Glutamatergic neuron (in vitro differentiated cells): ENCODE results near the gene FXYD1. TPM values are rescaled to one million over a fixed set of nuclear protein-coding genes. Genes with fewer than 3 reads are reported as not detected.
"Not testable (repeated sequence)": the region's sequence is repeated elsewhere in the genome, so short reads cannot be mapped to it uniquely, and the experiment has no call there.

Experiments used
- DNase-seq: peaks from one replicate; pipeline ENCODE4 v3.0.0; 2022
- H3K27ac Mint-ChIP-seq: one replicate; pipeline ENCODE4 v1.8.0; 2020; ENCODE audit warnings: mild to moderate bottlenecking, mixed read lengths, inconsistent platforms; ENCODE audit not compliant: unreplicated experiment
- H3K27me3 Mint-ChIP-seq: one replicate; pipeline ENCODE4 v1.8.0; 2020; ENCODE audit warnings: mild to moderate bottlenecking, moderate library complexity, mixed read lengths, inconsistent platforms; ENCODE audit not compliant: unreplicated experiment
- H3K36me3 Mint-ChIP-seq: one replicate; pipeline ENCODE4 v1.8.0; 2020; ENCODE audit warnings: mild to moderate bottlenecking, mixed read lengths, inconsistent platforms; ENCODE audit not compliant: unreplicated experiment
- H3K4me1 Mint-ChIP-seq: one replicate; pipeline ENCODE4 v1.8.0; 2020; ENCODE audit warnings: mild to moderate bottlenecking, low read depth, mixed read lengths, inconsistent platforms; ENCODE audit not compliant: unreplicated experiment
- H3K4me3 Mint-ChIP-seq: one replicate; pipeline ENCODE4 v1.8.0; 2020; ENCODE audit warnings: mild to moderate bottlenecking, mixed read lengths, inconsistent platforms; ENCODE audit not compliant: unreplicated experiment
- H3K9me3 Mint-ChIP-seq: one replicate; pipeline ENCODE4 v1.8.0; 2020; ENCODE audit warnings: mild to moderate bottlenecking, moderate library complexity, mixed read lengths, inconsistent platforms; ENCODE audit not compliant: unreplicated experiment
- total RNA-seq: library from RNA; stranded (reverse); fragmentation: NEBNext Ultra II Directional; extraction: Animal tissue kit (Norgen Biotek cat#: 25700); gene quantifications from one replicate; pipeline ENCODE4 v1.2.1, GENCODE V29; 2021; ENCODE audit not compliant: unreplicated experiment
- TF ChIP-seq, protein P1 (sequence below): fragments of 200-600 bp; sonication (generic); IDR thresholded peaks from one replicate; pipeline ENCODE4 v1.5.0; 2021; ENCODE audit not compliant: partially characterized antibody, unreplicated experiment

The FXYD1 gene
- total RNA-seq, 1 donor from 2014 or later: not detected

DNA sequence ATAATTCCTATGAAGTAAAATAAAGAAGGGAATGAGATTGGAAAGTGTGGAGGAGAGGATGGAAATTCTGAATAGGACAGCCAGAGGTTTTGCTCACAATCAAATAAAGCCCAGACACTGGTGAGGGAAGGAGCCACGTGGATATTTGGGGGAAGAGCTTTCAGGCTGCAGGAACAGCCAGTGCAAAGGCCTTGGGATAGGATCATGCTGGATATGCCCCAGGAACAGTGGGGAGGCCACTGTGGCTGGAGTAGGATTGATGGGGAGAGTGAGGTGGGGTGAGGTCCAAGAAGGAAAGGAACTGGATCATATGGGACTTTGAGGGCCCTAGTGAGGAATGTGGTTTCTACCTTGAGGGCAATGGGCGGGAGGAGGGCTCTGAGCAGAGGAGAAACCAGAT is 11.8 kb downstream of the FXYD1 start:
- TF ChIP-seq, protein P1, sequence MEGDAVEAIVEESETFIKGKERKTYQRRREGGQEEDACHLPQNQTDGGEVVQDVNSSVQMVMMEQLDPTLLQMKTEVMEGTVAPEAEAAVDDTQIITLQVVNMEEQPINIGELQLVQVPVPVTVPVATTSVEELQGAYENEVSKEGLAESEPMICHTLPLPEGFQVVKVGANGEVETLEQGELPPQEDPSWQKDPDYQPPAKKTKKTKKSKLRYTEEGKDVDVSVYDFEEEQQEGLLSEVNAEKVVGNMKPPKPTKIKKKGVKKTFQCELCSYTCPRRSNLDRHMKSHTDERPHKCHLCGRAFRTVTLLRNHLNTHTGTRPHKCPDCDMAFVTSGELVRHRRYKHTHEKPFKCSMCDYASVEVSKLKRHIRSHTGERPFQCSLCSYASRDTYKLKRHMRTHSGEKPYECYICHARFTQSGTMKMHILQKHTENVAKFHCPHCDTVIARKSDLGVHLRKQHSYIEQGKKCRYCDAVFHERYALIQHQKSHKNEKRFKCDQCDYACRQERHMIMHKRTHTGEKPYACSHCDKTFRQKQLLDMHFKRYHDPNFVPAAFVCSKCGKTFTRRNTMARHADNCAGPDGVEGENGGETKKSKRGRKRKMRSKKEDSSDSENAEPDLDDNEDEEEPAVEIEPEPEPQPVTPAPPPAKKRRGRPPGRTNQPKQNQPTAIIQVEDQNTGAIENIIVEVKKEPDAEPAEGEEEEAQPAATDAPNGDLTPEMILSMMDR: no peak
- Mint-ChIP-seq H3K4me3 (no peak overlapping the region), H3K4me1 (peaks cover 7% of the 10 kb centered on the region), H3K36me3 (no peaks in the 10 kb centered on the region), H3K27me3 (peaks cover 17% of the 10 kb centered on the region), H3K27ac (peak overlapping the region; percentile 1), H3K9me3 (peaks cover 2% of the 10 kb centered on the region)
- no peak for DNase-seq

DNA sequence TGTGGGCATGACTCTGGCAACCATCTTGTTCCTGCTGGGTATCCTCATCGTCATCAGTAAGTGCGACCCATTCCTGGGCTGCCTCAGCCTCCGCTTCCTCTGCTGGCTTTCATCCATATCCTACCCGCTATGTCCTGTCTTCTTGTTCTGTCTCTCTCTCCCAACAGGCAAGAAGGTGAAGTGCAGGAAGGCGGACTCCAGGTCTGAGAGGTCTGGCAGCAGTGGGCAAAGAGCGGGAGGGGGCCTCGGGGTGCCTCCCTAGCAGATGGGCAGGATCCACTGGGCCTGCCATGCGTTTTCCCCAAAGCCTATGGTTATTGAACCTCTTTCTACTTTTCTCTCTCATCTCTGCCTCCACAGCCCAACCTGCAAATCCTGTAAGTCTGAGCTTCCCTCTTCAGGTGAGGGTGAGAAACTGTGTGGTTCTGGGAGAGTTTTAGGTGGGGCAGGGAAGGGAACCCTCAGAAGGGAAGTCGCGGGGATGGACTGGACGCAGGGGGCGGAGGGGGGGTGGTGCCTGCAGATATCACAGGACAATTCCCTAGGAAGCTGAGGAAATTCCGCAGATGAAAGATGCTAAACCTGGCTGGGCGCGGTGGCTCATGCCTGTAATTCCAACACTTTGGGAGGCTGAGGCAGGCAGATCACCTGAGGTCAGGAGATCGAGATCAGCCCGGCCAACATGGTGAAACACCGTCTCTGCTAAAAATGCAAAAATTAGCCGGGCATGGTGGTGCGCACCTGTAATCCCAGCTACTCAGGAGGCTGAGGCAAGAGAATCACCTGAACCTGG is 12.8 kb downstream of the FXYD1 start:
- Mint-ChIP-seq H3K27me3 (peaks cover 19% of the 10 kb centered on the region), H3K4me1 (peaks cover 6% of the 10 kb centered on the region), H3K4me3 (no peak overlapping the region), H3K9me3 (peaks cover 2% of the 10 kb centered on the region), H3K36me3 (no peaks in the 10 kb centered on the region), H3K27ac (no peak overlapping the region)
- DNase-seq: no peak
- TF ChIP-seq, protein P1: no peak

DNA sequence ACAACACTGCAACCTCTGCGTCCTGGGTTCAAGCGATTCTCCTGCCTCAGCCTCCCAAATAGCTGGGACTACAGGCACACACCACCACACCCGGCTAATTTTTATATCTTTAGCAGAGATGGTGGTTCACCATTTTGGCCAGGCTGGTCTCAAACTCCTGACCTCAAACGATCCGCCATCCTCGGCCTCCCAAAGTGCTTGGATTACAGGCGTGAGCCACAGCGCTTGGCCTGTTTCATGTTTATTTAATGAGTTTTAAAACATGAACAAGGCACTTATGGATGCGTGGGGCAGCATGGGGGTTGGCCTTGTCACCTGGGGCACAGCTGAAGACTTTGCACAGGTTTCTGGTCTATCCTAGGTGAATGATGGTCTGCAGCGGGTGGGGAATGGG is 14.5 kb downstream of the FXYD1 start:
- H3K27me3 Mint-ChIP-seq: peaks cover 19% of the 10 kb centered on the region
- H3K27ac Mint-ChIP-seq, H3K36me3 Mint-ChIP-seq, H3K9me3 Mint-ChIP-seq, DNase-seq, H3K4me1 Mint-ChIP-seq: not testable (repeated sequence)
- peak overlapping the region; percentile 67 for H3K4me3 Mint-ChIP-seq

DNA sequence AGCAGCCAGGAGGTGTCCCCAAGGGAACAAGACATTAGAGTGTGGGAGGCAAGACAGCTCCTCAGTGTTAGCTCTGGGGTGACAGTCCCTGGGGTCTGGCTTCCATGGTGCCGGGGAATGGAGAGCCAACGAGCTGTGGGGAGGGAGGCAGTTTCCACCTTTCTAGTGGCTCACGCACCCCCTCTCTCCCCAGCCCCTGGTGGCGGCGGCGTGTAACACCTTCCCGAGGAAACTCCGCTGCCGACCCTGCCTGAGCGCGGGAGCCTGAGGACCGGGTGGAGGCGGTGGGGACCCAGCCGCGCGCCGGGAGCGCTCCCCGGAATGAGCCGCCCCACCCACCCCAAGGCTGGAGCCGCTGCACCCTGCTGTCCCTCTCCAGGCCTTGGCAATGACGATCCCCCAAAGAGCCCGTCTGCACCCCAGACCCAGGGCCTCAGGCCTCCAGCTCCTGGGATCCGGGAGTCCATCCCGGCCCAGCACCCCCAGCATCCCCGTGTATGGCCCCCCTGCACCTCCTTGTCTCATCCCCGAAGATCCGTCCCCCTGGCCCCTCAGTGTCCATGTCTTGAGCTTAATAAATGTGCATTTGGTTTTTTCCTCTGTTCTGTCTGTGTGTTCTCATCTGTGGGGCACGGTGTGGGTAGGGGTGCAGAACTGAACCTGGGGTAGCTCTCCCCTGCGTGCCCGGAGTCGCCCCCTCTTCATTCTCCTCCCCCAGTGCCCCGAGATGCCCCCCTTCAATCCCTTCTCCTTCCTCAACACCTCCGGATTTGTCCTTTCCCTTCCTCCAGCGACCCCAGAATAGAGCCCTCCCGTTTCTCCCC is 15.3 kb downstream of the FXYD1 start:
- Mint-ChIP-seq H3K36me3 (no peaks in the 10 kb centered on the region), H3K9me3 (peaks cover 2% of the 10 kb centered on the region), H3K27ac (no peak overlapping the region), H3K4me1 (peaks cover 6% of the 10 kb centered on the region), H3K4me3 (peak overlapping the region; percentile 83), H3K27me3 (peaks cover 19% of the 10 kb centered on the region)
- TF ChIP-seq, protein P1: peak; percentile 82
- DNase-seq: peak; percentile 74

DNA sequence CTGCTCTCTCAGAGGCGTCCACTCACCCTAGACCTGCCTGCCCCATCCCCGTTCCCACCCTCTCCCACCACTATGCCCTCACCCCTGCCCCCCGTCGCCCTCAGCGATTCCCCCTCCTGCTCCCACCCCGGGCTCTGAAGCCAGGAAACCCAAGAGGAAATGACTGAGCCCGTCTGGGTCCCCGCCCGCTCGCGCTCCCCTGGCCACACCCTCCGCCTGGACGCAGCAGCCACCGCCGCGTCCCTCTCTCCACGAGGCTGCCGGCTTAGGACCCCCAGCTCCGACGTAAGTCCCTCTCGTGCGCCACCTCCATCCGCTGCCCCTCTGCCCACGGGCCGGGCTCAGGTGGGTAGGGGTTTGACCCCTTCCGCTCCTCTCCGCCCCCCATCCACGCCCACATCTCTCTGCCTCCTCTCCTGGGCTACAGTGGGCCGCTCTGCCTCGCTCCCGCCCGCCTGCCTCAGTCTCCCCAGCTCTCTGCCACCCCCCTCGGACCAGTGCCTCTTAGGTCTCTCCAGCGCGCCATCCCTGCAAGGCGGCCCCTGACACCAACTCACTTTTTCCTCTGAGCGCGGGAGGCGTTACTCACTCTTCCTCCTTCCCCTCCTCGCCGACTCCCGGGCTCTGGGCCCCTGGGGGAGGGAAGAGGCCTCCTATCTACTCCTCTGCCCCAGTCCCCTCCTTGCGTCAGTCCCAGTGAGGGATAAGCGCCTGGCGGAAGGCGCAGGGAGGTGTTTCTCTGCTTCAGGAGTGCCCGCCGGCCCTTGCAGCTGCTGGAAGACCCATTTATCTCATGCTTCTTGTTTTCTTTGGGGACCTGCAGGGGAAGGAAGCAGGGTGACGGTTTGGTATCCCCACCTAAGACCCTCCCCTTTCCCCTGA is 16.1 kb downstream of the FXYD1 start, which contains the start of gene FXYD5:
FXYD5 (plus strand) TSS at position 211 of the 882 bp plus-strand sequence. CDS start 816 bp downstream, outside the sequence.
- no peak within 1 kb of the TSS for H3K27ac Mint-ChIP-seq
- TF ChIP-seq, protein P1: peak; percentile 12
- DNase-seq: peak; percentile 55
- H3K27me3 Mint-ChIP-seq: peaks cover 19% of the 10 kb centered on the region
- no peaks in the 10 kb centered on the region for H3K36me3 Mint-ChIP-seq
- peaks cover 6% of the 10 kb centered on the region for H3K4me1 Mint-ChIP-seq
- peaks cover 2% of the 10 kb centered on the region for H3K9me3 Mint-ChIP-seq
- peak within 1 kb of the TSS; percentile 83 for H3K4me3 Mint-ChIP-seq
